Measurements from ENCODE around the gene PARP12. TPM values are rescaled to one million over a fixed set of nuclear protein-coding genes. Genes with fewer than 3 reads are reported as not detected.

PARP12 gene
- total RNA-seq, 1 donor from 2014 or later = 54.2 TPM

DNA sequence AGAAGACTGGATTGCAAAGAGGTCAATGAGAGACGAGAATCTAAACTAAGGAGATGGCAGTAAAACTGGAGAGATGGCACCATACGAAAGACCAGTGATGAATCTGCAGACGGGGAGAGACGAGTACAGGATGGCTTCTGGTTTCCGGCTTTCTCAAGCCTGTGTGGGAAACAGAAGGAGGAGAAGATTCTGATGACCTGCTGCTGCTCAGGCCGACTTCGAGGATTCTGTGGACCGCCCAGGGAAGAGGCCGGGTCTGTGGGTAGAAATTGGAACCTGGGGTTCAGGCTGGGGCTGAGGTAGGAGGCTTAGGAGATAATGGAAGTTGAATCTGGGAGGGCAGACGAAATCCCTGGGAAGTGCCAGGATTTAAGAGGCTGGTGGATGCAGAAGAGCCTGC lies 48.6 kb downstream of the PARP12 start:
- DNase-seq (ENCODE audit: low spot score) = no peak

DNA sequence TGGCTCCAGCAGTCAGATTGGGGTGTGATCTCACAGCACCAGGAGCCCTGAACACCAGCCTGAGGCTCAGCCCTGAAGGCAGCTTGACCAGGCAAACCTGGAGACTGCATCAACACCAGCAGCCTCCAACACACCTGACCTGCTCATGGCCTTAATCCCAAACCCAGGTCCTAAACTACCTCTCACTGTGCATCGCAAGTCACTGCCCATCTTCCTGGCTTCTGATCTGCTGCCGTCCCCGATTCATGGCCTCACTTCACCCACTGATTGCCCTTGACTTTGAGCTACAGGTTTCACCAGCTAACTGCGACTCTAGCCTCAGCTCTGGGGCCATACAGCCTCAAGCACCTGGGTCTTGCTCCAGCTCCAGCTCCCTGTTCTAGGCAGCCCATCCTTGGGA lies 49.1 kb downstream of the PARP12 start:
- DNase-seq (ENCODE audit: low spot score) = no peak

- no peak for DNase-seq (ENCODE audit: low spot score)
Observed at GRCh38 chr7:140010194-140010895, 52.4 kb downstream of the PARP12 start.

- DNase-seq (ENCODE audit: low spot score) = no peak
Observed at GRCh38 chr7:140009735-140010134, 53.0 kb downstream of the PARP12 start.

DNA sequence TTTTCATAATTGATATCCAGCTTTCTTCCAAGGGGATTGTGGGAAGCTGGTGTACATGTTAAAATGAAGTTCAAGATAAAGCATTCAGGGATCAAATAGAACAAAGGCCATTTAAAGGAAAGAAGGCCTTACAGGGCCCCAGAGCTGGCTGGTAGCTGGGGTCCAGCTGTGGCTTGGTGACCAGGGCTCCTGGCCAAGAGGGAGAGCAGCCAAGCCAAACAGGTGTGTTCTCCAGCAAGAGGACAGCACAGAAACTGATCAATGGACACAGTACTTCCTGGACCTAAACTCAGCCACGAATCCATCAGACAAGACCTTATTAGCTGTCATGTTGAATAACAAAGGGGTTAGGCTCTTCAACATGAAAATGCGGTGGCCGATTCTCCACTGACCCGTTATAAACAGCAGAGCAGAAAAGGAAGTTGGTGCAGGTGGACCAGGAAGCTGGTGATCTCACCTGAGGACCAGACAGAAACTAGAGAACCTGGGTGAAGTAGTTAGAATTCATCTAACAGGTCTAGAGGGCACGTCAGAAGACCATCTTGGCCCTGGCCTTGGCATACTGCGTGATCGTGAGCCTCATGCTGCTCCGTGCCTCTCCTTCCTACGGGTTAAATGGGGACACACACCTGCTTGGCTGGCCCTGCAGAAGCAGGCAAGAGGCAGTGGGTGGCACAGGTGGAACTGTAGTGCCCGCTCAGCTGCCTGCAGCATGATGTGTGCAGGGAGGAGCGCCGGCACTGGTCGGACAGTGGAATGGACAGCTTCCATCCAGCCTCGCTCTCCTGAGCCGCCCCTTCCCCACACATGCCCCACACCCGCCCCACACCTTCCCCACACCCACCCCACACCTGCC lies 53.8 kb downstream of the PARP12 start:
- DNase-seq (ENCODE audit: low spot score) = no peak

DNA sequence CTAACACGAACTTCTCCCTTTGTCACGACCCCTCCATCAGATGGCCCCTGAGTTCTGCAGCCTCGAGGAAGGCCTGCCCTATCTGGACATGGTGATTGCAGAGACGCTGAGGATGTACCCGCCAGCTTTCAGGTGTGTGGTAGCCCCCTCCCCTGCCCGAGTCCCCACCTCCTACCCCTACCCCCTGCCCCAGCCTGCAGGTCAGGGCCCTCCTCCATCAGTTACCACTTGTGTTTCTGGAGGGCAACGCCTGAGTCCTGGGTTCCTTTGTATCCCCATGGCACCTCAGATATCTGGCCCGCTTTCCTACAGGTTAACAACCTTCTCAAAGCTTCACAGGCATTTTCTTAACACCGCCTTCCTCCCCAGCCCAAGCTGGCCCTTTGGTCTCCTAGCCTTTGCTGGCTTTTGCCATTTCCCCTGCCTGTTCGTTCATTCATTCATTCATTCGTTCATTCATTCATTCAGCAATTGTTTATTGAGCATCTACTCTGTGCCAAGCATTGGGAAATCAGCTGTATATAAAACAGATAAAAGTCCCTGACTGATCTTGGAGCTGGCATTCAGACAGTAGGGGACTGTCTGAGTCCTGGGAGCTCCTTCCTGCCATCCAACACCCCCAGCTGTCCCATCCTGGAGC lies 55.6 kb downstream of the PARP12 start:
- DNase-seq (ENCODE audit: low spot score) = no peak

- no peak for DNase-seq (ENCODE audit: low spot score)
Observed at GRCh38 chr7:140006600-140006999, 56.2 kb downstream of the PARP12 start.

- no peak for DNase-seq (ENCODE audit: low spot score)
Observed at GRCh38 chr7:140005754-140006503, 56.8 kb downstream of the PARP12 start.

DNA sequence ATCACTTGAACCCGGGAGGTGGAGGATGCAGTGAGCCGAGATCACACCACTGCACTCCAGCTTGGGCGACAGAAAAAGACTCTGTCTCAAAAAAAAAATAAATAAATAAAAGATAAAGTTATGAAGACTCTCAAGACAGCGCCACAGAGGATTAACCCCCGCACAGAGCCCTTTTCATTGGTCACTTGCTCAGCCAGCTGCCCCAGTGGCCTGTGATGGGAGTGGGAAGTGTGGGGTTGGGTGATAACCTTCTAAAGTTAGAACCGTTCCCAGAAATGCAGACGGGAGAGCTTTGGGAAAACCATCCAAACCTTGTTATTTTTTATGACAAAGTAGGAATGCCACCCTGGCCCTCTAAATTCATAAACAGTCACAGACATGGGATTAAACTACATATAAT lies 57.4 kb downstream of the PARP12 start:
- no peak for DNase-seq (ENCODE audit: low spot score)

GRCh38 chr7:140004672-140005071 lies 58.1 kb downstream of the PARP12 start:
- no peak for DNase-seq (ENCODE audit: low spot score)

GRCh38 chr7:140003913-140004382 lies 58.8 kb downstream of the PARP12 start:
- no peak for DNase-seq (ENCODE audit: low spot score)

DNA sequence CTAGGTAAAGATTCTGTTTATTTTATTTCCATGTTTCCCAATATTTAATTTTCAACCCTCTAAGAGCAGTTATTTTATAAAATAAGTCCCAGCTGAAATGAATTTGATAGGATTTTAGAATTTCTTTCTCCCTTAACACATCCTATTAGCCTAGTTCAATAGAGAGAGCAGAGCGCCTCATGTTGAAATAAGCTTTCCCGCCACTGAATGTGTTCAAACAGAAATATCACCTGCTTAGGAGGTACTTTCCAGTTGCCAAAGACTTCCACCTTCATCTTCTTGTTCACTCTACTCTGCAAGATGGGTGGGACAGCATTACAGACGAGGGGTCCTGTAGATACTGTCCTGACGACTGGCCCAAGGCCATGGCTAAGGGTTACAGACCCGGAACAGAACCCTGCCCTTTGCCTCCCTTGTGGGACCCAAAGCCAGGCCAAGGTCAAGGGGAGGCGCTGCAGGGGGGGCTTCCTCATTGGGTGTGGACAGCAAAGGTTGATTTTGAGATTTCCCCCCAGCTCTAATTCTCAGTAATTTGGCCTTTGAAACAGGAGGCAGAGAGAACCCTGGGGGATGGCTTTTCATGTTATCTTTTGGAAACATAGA lies 62.0 kb downstream of the PARP12 start:
- no peak for DNase-seq (ENCODE audit: low spot score)

GRCh38 chr7:139999516-139999915 lies 63.2 kb downstream of the PARP12 start:
- DNase-seq (ENCODE audit: low spot score) = no peak

DNA sequence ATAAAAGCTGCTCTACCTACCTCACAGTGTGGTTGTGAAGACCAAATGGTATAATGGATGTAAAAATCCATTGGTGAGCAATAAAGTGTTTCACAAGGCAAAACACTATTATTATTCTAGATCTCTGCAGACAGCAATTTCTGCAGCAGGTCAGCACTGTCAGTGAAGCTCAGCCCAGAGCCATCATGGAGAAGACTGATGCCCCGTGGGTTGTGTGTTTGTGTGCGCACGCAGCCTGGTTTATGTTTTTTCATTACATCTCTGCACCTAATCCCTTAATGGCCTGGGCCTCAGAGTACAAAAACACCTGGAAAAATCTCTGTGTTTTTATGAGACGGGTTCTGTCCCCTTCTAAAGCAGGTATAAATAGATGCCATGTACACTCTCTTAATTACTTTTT lies 64.2 kb downstream of the PARP12 start:
- DNase-seq (ENCODE audit: low spot score) = no peak

GRCh38 chr7:139995017-139995915 lies 67.5 kb downstream of the PARP12 start:
- DNase-seq (ENCODE audit: low spot score) = no peak

DNA sequence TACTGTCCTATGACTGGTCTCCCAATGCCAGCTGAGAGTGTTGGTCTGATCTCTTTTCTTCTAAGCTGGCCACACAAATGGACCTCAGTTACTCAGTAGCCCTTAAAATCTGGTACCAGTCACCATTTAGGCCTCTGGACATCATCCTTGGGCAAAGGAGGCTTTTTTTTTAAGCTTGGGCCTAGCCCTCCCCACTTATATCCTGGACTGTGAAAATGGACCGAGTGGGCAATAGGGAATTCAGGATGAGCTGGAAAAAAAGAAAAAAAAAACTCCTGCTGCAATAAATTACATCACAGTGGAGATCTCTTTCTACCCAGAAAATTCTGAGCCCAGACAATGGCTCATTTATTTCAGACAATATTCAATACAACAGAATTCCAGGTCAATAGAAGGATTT lies 68.4 kb downstream of the PARP12 start:
- DNase-seq (ENCODE audit: low spot score) = no peak

DNA sequence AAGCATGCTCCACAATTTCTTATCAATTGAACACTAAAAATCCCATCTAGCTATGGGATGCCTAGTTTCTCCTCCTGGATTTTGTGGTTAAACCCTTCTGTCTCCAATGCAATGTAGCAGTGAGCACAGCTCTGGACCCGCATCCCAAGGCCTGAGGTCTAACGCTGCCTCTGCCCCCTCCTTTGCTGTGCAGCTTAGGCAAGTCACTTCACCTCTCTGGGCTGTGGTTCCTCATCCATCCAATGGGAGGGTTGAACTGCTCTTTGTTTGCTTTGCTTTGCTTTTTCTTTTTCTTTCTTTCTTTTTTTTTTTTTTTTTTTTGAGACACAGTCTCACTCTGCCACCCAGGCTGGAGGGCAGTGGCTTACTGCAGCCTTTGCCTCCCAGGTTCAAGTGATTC lies 69.2 kb downstream of the PARP12 start:
- DNase-seq (ENCODE audit: low spot score) = no peak

DNA sequence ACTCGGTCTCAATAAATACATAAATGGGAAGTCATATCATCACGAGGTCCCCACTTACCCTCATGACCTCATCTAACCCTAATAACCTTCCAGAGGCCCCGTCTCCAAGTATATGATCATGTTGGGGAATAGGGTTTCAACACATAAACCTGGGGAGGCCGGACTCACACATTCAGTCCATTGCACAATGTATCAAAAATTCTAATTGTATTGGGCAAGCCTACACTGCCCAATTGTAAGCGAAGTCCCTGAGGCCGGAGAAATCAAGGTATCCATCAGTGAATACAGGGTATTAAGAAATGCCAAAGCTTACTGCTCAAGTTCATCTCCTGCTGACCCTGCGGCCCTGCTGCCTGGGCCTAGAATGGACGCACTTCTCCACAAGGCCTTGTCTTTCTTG lies 69.6 kb downstream of the PARP12 start:
- no peak for DNase-seq (ENCODE audit: low spot score)

- no peak for DNase-seq (ENCODE audit: low spot score)
Observed at GRCh38 chr7:139992353-139993044, 70.3 kb downstream of the PARP12 start.

DNA sequence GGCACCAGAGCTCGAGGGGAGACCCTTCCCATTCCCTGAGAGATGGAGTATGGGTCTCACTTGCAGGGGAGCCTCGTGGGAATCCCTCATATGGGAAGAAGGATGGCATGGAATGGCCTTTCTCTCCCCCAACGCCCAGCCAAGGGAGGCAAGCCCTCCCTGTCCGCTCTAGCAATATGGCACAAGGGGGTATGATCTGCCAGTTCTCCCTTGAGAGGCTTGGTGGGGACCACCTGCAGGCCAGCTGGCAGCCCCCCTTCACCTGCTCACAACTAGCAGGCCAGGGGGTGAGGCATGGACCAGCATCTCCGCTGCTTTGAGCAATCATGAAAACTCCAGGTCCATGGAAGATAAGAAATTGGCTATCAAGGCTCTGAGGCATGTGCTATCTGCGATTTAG lies 70.8 kb downstream of the PARP12 start:
- DNase-seq (ENCODE audit: low spot score) = no peak

All from ureter (tissue), 1 donor.